MCF 10A (cell line): ENCODE measurements around the gene TMEM174. TPM values are rescaled to one million over a fixed set of nuclear protein-coding genes. Genes with fewer than 3 reads are reported as not detected.

Experiments
- Bru-seq: library from RNA; stranded (reverse); fragments of 400-500 nt; gene quantifications from one replicate; lab custom pipeline; 2021; lab: Mats Ljungman, UMichigan
- BruChase-seq, 2 experiments: library from RNA; stranded (reverse); fragments of 400-500 nt; gene quantifications; one replicate each; lab custom pipeline; 2021; lab: Mats Ljungman, UMichigan
- BruUV-seq: library from RNA; stranded (reverse); fragments of 400-500 nt; replicated peaks from 2 replicates; lab custom pipeline; 2021; lab: Mats Ljungman, UMichigan
- CTCF ChIA-PET: fragments of 300-600 bp; sonication (Branson Sonifier 250); formaldehyde crosslinking; extraction: SDS; loops from one replicate; lab custom pipeline; 2021; ENCODE audit warnings: antibody characterized with exemption, inconsistent platforms; lab: Yijun Ruan, JAX
- POLR2A ChIA-PET: fragments of 300-600, 350-650 bp; sonication (Branson Sonifier 250); formaldehyde crosslinking; extraction: SDS; loops from one replicate; lab custom pipeline; 2020; ENCODE audit warnings: antibody characterized with exemption, inconsistent platforms; lab: Yijun Ruan, JAX
- DNase-seq: peaks from one replicate; pipeline ENCODE4 v3.0.0-alpha.2; 2018; ENCODE audit not compliant: unreplicated experiment
- H3K27ac Mint-ChIP-seq: one replicate; pipeline ENCODE4 v1.8.0; 2022; ENCODE audit warnings: mild to moderate bottlenecking, low read depth, mixed read lengths; ENCODE audit not compliant: unreplicated experiment
- H3K27me3 Mint-ChIP-seq: one replicate; pipeline ENCODE4 v1.8.0; 2022; ENCODE audit warnings: mixed read lengths; ENCODE audit not compliant: insufficient read depth, unreplicated experiment
- H3K36me3 Mint-ChIP-seq: one replicate; pipeline ENCODE4 v1.8.0; 2022; ENCODE audit warnings: mild to moderate bottlenecking, moderate library complexity, mixed read lengths; ENCODE audit not compliant: insufficient read depth, unreplicated experiment
- H3K4me1 Mint-ChIP-seq: one replicate; pipeline ENCODE4 v1.8.0; 2022; ENCODE audit warnings: mixed read lengths; ENCODE audit not compliant: insufficient read depth, unreplicated experiment
- H3K4me3 Mint-ChIP-seq: one replicate; pipeline ENCODE4 v1.8.0; 2022; ENCODE audit warnings: mild to moderate bottlenecking, moderate library complexity, mixed read lengths; ENCODE audit not compliant: unreplicated experiment
- H3K9me3 Mint-ChIP-seq: one replicate; pipeline ENCODE4 v1.8.0; 2022; ENCODE audit warnings: mixed read lengths; ENCODE audit not compliant: unreplicated experiment
- CTCF ChIP-seq: fragments of 200-600 bp; IDR thresholded peaks from one replicate; pipeline ENCODE4 v1.8.0; 2022; ENCODE audit warnings: antibody characterized with exemption, mild to moderate bottlenecking; ENCODE audit not compliant: unreplicated experiment
- intact Hi-C: fragments of 100-400 bp; cut with micrococcal nuclease; formaldehyde crosslinking; loops from 2 replicates; pipeline ENCODE4 v1.14.1; 2022
- long read RNA-seq: library from polyadenylated mRNA; stranded (forward); transcript quantifications from one replicate; pipeline ENCODE4 v2.0.0, GENCODE V29; 2022
- total RNA-seq: library from RNA; stranded (reverse); gene quantifications from 2 replicates; pipeline ENCODE4 v1.2.3, GENCODE V29; 2022

The TMEM174 gene
- total RNA-seq (not detected in 2 replicates), Bru-seq, nascent RNA (not detected), BruChase-seq, experiment 1, labeled RNA remaining after a 6-hour chase (not detected), BruChase-seq, experiment 2, labeled RNA remaining after a 2-hour chase (not detected)
- long read RNA-seq: 0 reads

- no peaks in the 10 kb centered on the region for H3K4me1 Mint-ChIP-seq
- no peak within 1 kb of the TSS for H3K4me3 Mint-ChIP-seq
- no peaks in the 10 kb centered on the region for H3K36me3 Mint-ChIP-seq
These were observed at the start of gene TMEM174 for GRCh38 chr5:73172951-73173350. TMEM174 (plus strand) TSS chr5:73173193; CDS start chr5:73173244, 51 bp downstream.

GRCh38 chr5:73125289-73125688 is 47.7 kb upstream of the TMEM174 start:
- ChIA-PET POLR2A (interaction anchor here (0.6 kb wide), 1 partner anchor 12 kb away, joined by 3 read pairs; no protein-coding TSS in a partner anchor), CTCF (no interaction called here)
- no TSS peak for BruUV-seq
- intact Hi-C loops: no loop called here
- Mint-ChIP-seq H3K9me3 (no peaks in the 10 kb centered on the region), H3K4me3 (no peak overlapping the region), H3K27me3 (no peaks in the 10 kb centered on the region), H3K36me3 (no peaks in the 10 kb centered on the region), H3K27ac (no peak overlapping the region), H3K4me1 (no peaks in the 10 kb centered on the region)
- DNase-seq: no peak
- TF ChIP-seq CTCF: no peak

More at GRCh38 chr5:73172951-73173350, at the start of gene TMEM174:
- H3K27me3 Mint-ChIP-seq: no peaks in the 10 kb centered on the region
- TF ChIP-seq CTCF: no peak
- H3K9me3 Mint-ChIP-seq: no peaks in the 10 kb centered on the region
- intact Hi-C loops: no loop called here
- POLR2A ChIA-PET: interaction anchor here (0.7 kb wide), 1 partner anchor 282 kb away, joined by 3 read pairs; no protein-coding TSS in a partner anchor
- BruUV-seq: no TSS peak
- no peak for DNase-seq
- CTCF ChIA-PET: interaction anchor here (0.9 to 1.5 kb wide), 2 partner anchors 44 to 278 kb away, joined by 3 to 6 read pairs; no protein-coding TSS in a partner anchor
- no peak within 1 kb of the TSS for H3K27ac Mint-ChIP-seq

- no peak overlapping the region for H3K4me3 Mint-ChIP-seq
- TF ChIP-seq CTCF: no peak
- H3K4me1 Mint-ChIP-seq: no peaks in the 10 kb centered on the region
- no TSS peak for BruUV-seq
- DNase-seq: no peak
- H3K36me3 Mint-ChIP-seq: no peaks in the 10 kb centered on the region
- no peaks in the 10 kb centered on the region for H3K27me3 Mint-ChIP-seq
- intact Hi-C loops: no loop called here
- H3K27ac Mint-ChIP-seq: no peak overlapping the region
- H3K9me3 Mint-ChIP-seq: no peaks in the 10 kb centered on the region
- ChIA-PET CTCF (interaction anchor here (0.6 to 1.2 kb wide), 3 partner anchors 32 to 325 kb away, joined by 3 to 5 read pairs (median 4); no protein-coding TSS in a partner anchor), POLR2A (interaction anchor here (1.8 kb wide), 1 partner anchor 11 kb away, joined by 4 read pairs; no protein-coding TSS in a partner anchor)
These were observed 46.6 kb upstream of the TMEM174 start for GRCh38 chr5:73126381-73126780.

- BruUV-seq: no TSS peak
- ChIA-PET POLR2A (interaction anchor here (1.8 kb wide), 1 partner anchor 11 kb away, joined by 4 read pairs; no protein-coding TSS in a partner anchor), CTCF (interaction anchor here (0.6 to 1.2 kb wide), 3 partner anchors 33 to 324 kb away, joined by 3 to 5 read pairs (median 4); no protein-coding TSS in a partner anchor)
- H3K4me3 Mint-ChIP-seq: no peak overlapping the region
- no peak overlapping the region for H3K27ac Mint-ChIP-seq
- no peaks in the 10 kb centered on the region for H3K27me3 Mint-ChIP-seq
- H3K9me3 Mint-ChIP-seq: no peaks in the 10 kb centered on the region
- no peaks in the 10 kb centered on the region for H3K36me3 Mint-ChIP-seq
- intact Hi-C loops: no loop called here
- no peak for DNase-seq
- TF ChIP-seq CTCF: no peak
- no peaks in the 10 kb centered on the region for H3K4me1 Mint-ChIP-seq
These were observed 46.0 kb upstream of the TMEM174 start for GRCh38 chr5:73126957-73127356.
